Measurements from ENCODE around the gene SATB1. TPM values are rescaled to one million over a fixed set of nuclear protein-coding genes. Genes with fewer than 3 reads are reported as not detected.

The SATB1 gene
- total RNA-seq, result 14.1 and 20.5 TPM in 2 replicates

DNA sequence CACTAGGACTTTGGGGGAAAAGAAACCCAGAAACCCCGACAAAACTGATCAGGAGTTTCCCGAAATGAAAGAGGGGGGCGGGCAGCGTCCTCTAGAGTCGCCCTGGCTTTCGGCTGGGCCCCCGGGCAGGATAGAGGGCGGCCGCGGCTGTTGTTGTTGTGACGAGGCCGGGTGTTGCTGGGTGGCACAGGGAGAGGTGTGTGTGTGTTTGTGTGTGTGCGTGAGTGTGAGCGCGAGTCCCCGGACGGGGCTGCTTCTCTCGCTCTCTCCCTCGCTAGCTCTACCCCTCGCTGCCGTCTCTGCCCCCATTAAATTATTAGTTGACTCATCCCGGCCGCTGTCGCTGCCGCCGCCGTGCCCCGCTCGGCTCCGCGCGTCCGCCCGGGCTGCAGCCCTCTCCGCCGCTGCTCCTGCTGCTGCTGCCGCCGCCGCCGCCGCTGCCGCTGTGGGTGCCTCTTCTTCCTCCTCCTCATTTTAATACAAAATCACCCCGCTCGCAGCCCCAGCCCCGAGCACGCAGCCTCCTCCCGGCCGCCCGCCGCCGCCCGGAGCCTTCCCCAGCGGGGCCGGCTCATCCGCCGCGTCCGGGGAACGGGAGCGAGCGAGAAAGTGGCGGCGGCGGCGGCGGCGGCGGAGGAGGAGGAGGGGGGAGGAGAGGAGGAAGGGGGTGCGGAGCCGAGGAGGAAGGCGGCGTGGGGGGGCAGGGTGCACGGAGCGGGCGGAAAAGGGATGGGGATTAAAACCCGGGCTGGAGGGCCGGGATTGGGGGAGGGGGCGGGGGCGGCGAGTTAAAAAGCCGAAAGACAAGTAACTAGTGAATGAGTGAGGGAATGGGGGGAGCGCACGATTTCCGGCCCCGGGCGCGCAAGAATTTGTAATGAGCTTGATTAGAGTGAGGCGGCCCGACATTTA lies at the start of gene SATB1:
Gene SATB1 (minus strand): TSS at position 611 of the 912 bp plus-strand sequence. CDS start 4,372 bp downstream, outside the sequence.

